Breast epithelium (tissue), 3 donors: ENCODE measurements around the gene DVL1.

ENCODE experiments used
- CTCF ChIP-seq, 3 donors: fragments of 450-650 bp; IDR thresholded peaks; one replicate each; pipeline ENCODE4 v1.5.1; 2016 to 2017; ENCODE audit warnings: antibody characterized with exemption in 3 of 3, mild to moderate bottlenecking in 3 of 3, moderate library complexity in 3 of 3
- POLR2A ChIP-seq: fragments of 450-650 bp; IDR thresholded peaks from one replicate; pipeline ENCODE4 v1.6.1; 2016; ENCODE audit warnings: antibody characterized with exemption, mild to moderate bottlenecking, moderate library complexity

GRCh38 chr1:1322952-1323351 lies 26.3 kb downstream of the DVL1 start:
- TF ChIP-seq CTCF (IDR thresholded peaks at IDR 0.05) = no peak
- TF ChIP-seq POLR2A = no peak
